GM23248 (cell line): ENCODE results near the gene RPS6KA4. TPM values are rescaled to one million over a fixed set of nuclear protein-coding genes. Genes with fewer than 3 reads are reported as not detected.

ENCODE experiments used
- DNase-seq: peaks from one replicate; pipeline ENCODE4 v3.0.0-alpha.2; 2015
- H2AFZ ChIP-seq: fragments of 200-600 bp; sonication (generic); 2 replicates; pipeline ENCODE4 v1.6.1; 2016; ENCODE audit warnings: antibody characterized with exemption
- H3F3A ChIP-seq: fragments of 200-600 bp; sonication (generic); 2 replicates; pipeline ENCODE4 v1.6.1; 2016; ENCODE audit warnings: mild to moderate bottlenecking, antibody characterized with exemption, mixed run types; ENCODE audit not compliant: insufficient read depth
- H3K27ac ChIP-seq: fragments of 200-600 bp; sonication (generic); 2 replicates; pipeline ENCODE4 v1.5.1; 2016; ENCODE audit warnings: mild to moderate bottlenecking
- H3K27me3 ChIP-seq: fragments of 200-600 bp; sonication (generic); replicated peaks from 2 replicates; pipeline ENCODE4 v1.6.1; 2016; ENCODE audit warnings: mild to moderate bottlenecking; ENCODE audit not compliant: insufficient read depth
- H3K36me3 ChIP-seq: fragments of 200-600 bp; sonication (generic); 2 replicates; pipeline ENCODE4 v1.6.1; 2016; ENCODE audit warnings: low read depth, mild to moderate bottlenecking
- H3K4me1 ChIP-seq: fragments of 200-600 bp; sonication (generic); 2 replicates; pipeline ENCODE4 v1.6.1; 2016; ENCODE audit warnings: mild to moderate bottlenecking; ENCODE audit not compliant: insufficient read depth
- H3K4me2 ChIP-seq: fragments of 200-600 bp; sonication (generic); one replicate; pipeline ENCODE4 v1.6.1; 2016; ENCODE audit warnings: mild to moderate bottlenecking; ENCODE audit not compliant: unreplicated experiment
- H3K4me3 ChIP-seq: fragments of 200-600 bp; sonication (generic); 2 replicates; pipeline ENCODE4 v1.5.1; 2016; ENCODE audit warnings: mild to moderate bottlenecking
- H3K79me2 ChIP-seq: fragments of 200-600 bp; sonication (generic); 2 replicates; pipeline ENCODE4 v1.6.1; 2016; ENCODE audit warnings: mild to moderate bottlenecking; ENCODE audit not compliant: insufficient read depth
- H3K9ac ChIP-seq: fragments of 200-600 bp; sonication (generic); 2 replicates; pipeline ENCODE4 v1.6.1; 2016; ENCODE audit warnings: mild to moderate bottlenecking
- H3K9me2 ChIP-seq: fragments of 200-600 bp; sonication (generic); 2 replicates; pipeline ENCODE4 v1.6.1; 2016; ENCODE audit warnings: mixed run types, mild to moderate bottlenecking, moderate library complexity; ENCODE audit not compliant: insufficient read depth
- H3K9me3 ChIP-seq: fragments of 200-600 bp; sonication (generic); one replicate; pipeline ENCODE4 v1.6.1; 2017; ENCODE audit warnings: low read depth
- H4K20me1 ChIP-seq: fragments of 200-600 bp; sonication (generic); 2 replicates; pipeline ENCODE4 v1.6.0; 2016; ENCODE audit not compliant: insufficient read depth
- EZH2 ChIP-seq: fragments of 200-600 bp; sonication (generic); IDR thresholded peaks from 2 replicates; pipeline ENCODE4 v1.6.1; 2018; ENCODE audit warnings: antibody characterized with exemption, mild to moderate bottlenecking; ENCODE audit not compliant: insufficient read depth, poor library complexity, severe bottlenecking
- EZH2phosphoT487 ChIP-seq: fragments of 200-600 bp; sonication (generic); IDR thresholded peaks from 2 replicates; pipeline ENCODE4 v1.6.1; 2018; ENCODE audit warnings: antibody characterized with exemption, moderate library complexity, mild to moderate bottlenecking, low read depth; ENCODE audit not compliant: insufficient read depth
- WGBS, 2 experiments: methylation state at CpG; one replicate each; pipeline ENCODE4 v1.1.6; 2015 to 2017; ENCODE audit warnings: low lambda C conversion rate in 2 of 2, low coverage in 1 of 2; ENCODE audit errors: missing lambda C conversion rate in 2 of 2; 5-methylcytosine and 5-hydroxymethylcytosine counted together
- in situ Hi-C: fragments of 300-500 bp; cut with MboI; formaldehyde crosslinking; loops from 2 replicates; pipeline ENCODE4 v1.15.0; 2020
- polyA plus RNA-seq: library from polyadenylated mRNA; unstranded; fragments of >200 nt; fragmentation: Nextera tagmentation; extraction: Ambion mirVana; gene quantifications from 2 replicates; pipeline ENCODE4 v1.2.1, GENCODE V29; 2016
- total RNA-seq: library from RNA; depleted of rRNA; stranded (reverse); fragments of >200 nt; shearing (Covaris generic); gene quantifications from 2 replicates; pipeline ENCODE4 v1.2.3, GENCODE V29; 2014

RPS6KA4 gene
- total and polyA plus RNA-seq, 2 experiments from 2014 or later = 12.2 to 61.0 TPM

GRCh38 chr11:64367931-64368672, 9.1 kb downstream of the RPS6KA4 start:
- Histone ChIP-seq H3K4me2 (no peak overlapping the region), H3K9ac (no peak overlapping the region), H3K27ac (no peak overlapping the region), H4K20me1 (no peaks in the 10 kb centered on the region), H3K9me2 (no peaks in the 10 kb centered on the region), H3K4me1 (peaks cover 5% of the 10 kb centered on the region; the same call in 1 of the 2 replicates), H3K9me3 (no peaks in the 10 kb centered on the region), H3K79me2 (no peaks in the 10 kb centered on the region), H3K36me3 (peaks cover 22% of the 10 kb centered on the region; the same call in 1 of the 2 replicates), H3K27me3 (no peaks in the 10 kb centered on the region), H2AFZ (no peak overlapping the region), H3F3A (peaks cover 5% of the 10 kb centered on the region; the same call in 1 of the 2 replicates), H3K4me3 (no peak overlapping the region)
- TF ChIP-seq EZH2 (no peak), EZH2phosphoT487 (no peak)
- DNase-seq = no peak
- WGBS, 2 experiments = 91 to 92% methylated on average over 27 to 37 of the region's 46 CpGs
- in situ Hi-C loops = no loop called here

- H3K9me3 ChIP-seq = no peaks in the 10 kb centered on the region
- peaks cover 5% of the 10 kb centered on the region; the same call in 1 of the 2 replicates for H3K4me1 ChIP-seq
- no peak overlapping the region for H3K4me3 ChIP-seq
- H4K20me1 ChIP-seq = no peaks in the 10 kb centered on the region
- DNase-seq = no peak
- 92% methylated on average over 22 to 28 of the region's 28 CpGs for WGBS, 2 experiments
- no peaks in the 10 kb centered on the region for H3K9me2 ChIP-seq
- H3K79me2 ChIP-seq = no peaks in the 10 kb centered on the region
- TF ChIP-seq EZH2phosphoT487 (no peak), EZH2 (no peak)
- H3F3A ChIP-seq = peaks cover 5% of the 10 kb centered on the region; the same call in 1 of the 2 replicates
- H3K27me3 ChIP-seq = no peaks in the 10 kb centered on the region
- in situ Hi-C loops = no loop called here
- no peak overlapping the region for H2AFZ ChIP-seq
- no peak overlapping the region for H3K27ac ChIP-seq
- peaks cover 18% of the 10 kb centered on the region; the same call in 1 of the 2 replicates for H3K36me3 ChIP-seq
- H3K4me2 ChIP-seq = no peak overlapping the region
- H3K9ac ChIP-seq = no peak overlapping the region
Observed at GRCh38 chr11:64368673-64369074, 9.7 kb downstream of the RPS6KA4 start.

- TF ChIP-seq EZH2 = no peak
- no peak for TF ChIP-seq EZH2phosphoT487
- Histone ChIP-seq H2AFZ (no peak overlapping the region), H3K36me3 (peaks cover 18% of the 10 kb centered on the region; the same call in 1 of the 2 replicates), H3K9me2 (no peaks in the 10 kb centered on the region), H3K27ac (no peak overlapping the region), H3K79me2 (no peaks in the 10 kb centered on the region), H3K4me2 (no peak overlapping the region), H3K27me3 (no peaks in the 10 kb centered on the region), H3K9me3 (no peaks in the 10 kb centered on the region), H3F3A (peaks cover 5% of the 10 kb centered on the region; the same call in 1 of the 2 replicates), H3K4me3 (no peak overlapping the region), H3K4me1 (peaks cover 5% of the 10 kb centered on the region; the same call in 1 of the 2 replicates), H4K20me1 (no peaks in the 10 kb centered on the region), H3K9ac (no peak overlapping the region)
- DNase-seq = no peak
- in situ Hi-C loops = no loop called here
- WGBS, 2 experiments = 91 to 95% methylated on average over 65 to 80 of the region's 82 CpGs
Observed at GRCh38 chr11:64369440-64370421, 10.8 kb downstream of the RPS6KA4 start.

- no peaks in the 10 kb centered on the region for H3K9me2 ChIP-seq
- DNase-seq = no peak
- no peak overlapping the region for H3K27ac ChIP-seq
- in situ Hi-C loops = no loop called here
- no peak overlapping the region for H3K4me3 ChIP-seq
- no peaks in the 10 kb centered on the region for H3K27me3 ChIP-seq
- TF ChIP-seq EZH2 = no peak
- TF ChIP-seq EZH2phosphoT487 = no peak
- H3F3A ChIP-seq = peaks cover 5% of the 10 kb centered on the region; the same call in 1 of the 2 replicates
- peaks cover 5% of the 10 kb centered on the region; the same call in 1 of the 2 replicates for H3K4me1 ChIP-seq
- H3K9ac ChIP-seq = no peak overlapping the region
- H4K20me1 ChIP-seq = no peaks in the 10 kb centered on the region
- no peak overlapping the region for H2AFZ ChIP-seq
- peaks cover 13% of the 10 kb centered on the region; the same call in 1 of the 2 replicates for H3K36me3 ChIP-seq
- no peaks in the 10 kb centered on the region for H3K79me2 ChIP-seq
- H3K4me2 ChIP-seq = no peak overlapping the region
- 90 to 94% methylated on average over 7 to 22 of the region's 22 CpGs for WGBS, 2 experiments
- no peaks in the 10 kb centered on the region for H3K9me3 ChIP-seq
Observed at GRCh38 chr11:64371201-64371600, 12.2 kb downstream of the RPS6KA4 start.
